SK-N-SH (cell line): Measurements from ENCODE around the gene GRB2. TPM values are rescaled to one million over a fixed set of nuclear protein-coding genes. Genes with fewer than 3 reads are reported as not detected.

Source experiments
- CTCF ChIA-PET: fragments of 300-600, 350-600 bp; formaldehyde crosslinking; extraction: SDS; loops from one replicate; lab custom pipeline; 2021; lab: Yijun Ruan, JAX
- POLR2A ChIA-PET: fragments of 350-600 bp; sonication (Branson Sonifier 250); formaldehyde crosslinking; extraction: SDS; loops from one replicate; lab custom pipeline; 2020; ENCODE audit warnings: antibody characterized with exemption, inconsistent platforms; lab: Yijun Ruan, JAX
- DNase-seq: peaks from one replicate; pipeline ENCODE4 v3.0.0; 2012
- H2AFZ ChIP-seq: fragments of 200-600 bp; sonication (generic); 2 replicates; pipeline ENCODE4 v1.8.1; 2016; ENCODE audit warnings: antibody characterized with exemption, mild to moderate bottlenecking, low read depth
- H3F3A ChIP-seq: fragments of 200-600 bp; sonication (generic); replicated peaks from 2 replicates; pipeline ENCODE3; 2016; ENCODE audit warnings: antibody characterized with exemption, mild to moderate bottlenecking; ENCODE audit not compliant: insufficient read depth
- H3K27ac ChIP-seq, 2 experiments: fragments of 200-500 bp in 1 of 2; fragments of 200-600 bp in 1 of 2; sonication (Bioruptor generic) in 1 of 2; sonication (generic), shearing (Covaris generic) in 1 of 2; 2 replicates each; pipeline versions ENCODE4 v1.5.1 to v1.6.1; 2014 to 2016; ENCODE audit warnings: low read depth in 2 of 2, inconsistent platforms in 1 of 2, low read length in 1 of 2, mild to moderate bottlenecking in 1 of 2, mixed read lengths in 1 of 2
- H3K27me3 ChIP-seq: fragments of 200-600 bp; sonication (generic), shearing (Covaris generic); 2 replicates; pipeline ENCODE4 v1.6.1; 2016; ENCODE audit warnings: mixed run types; ENCODE audit not compliant: insufficient read depth
- H3K36me3 ChIP-seq, 2 experiments: fragments of 200-500 bp in 1 of 2; fragments of 200-600 bp in 1 of 2; sonication (Bioruptor generic) in 1 of 2; sonication (generic) in 1 of 2; replicated peaks in 1 of 2; 2 replicates each; pipeline versions ENCODE3 to v1.5.1; 2014 to 2016; ENCODE audit warnings: low read length in 1 of 2, mild to moderate bottlenecking in 1 of 2; ENCODE audit not compliant: insufficient read depth in 2 of 2, control insufficient read depth in 1 of 2
- H3K4me1 ChIP-seq, 2 experiments: fragments of 200-500 bp in 1 of 2; fragments of 200-600 bp in 1 of 2; sonication (Bioruptor generic) in 1 of 2; sonication (generic), shearing (Covaris generic) in 1 of 2; 2 replicates each; pipeline versions ENCODE4 v1.5.1 to v1.6.1; 2014 to 2016; ENCODE audit warnings: low read depth in 1 of 2, low read length in 1 of 2, mixed run types in 1 of 2; ENCODE audit not compliant: insufficient read depth in 2 of 2, control insufficient read depth in 1 of 2
- H3K4me2 ChIP-seq: fragments of 200-600 bp; sonication (generic), shearing (Covaris generic); 2 replicates; pipeline ENCODE4 v1.6.1; 2017; ENCODE audit warnings: mixed run types
- H3K4me3 ChIP-seq, 2 experiments: fragments of 200-500 bp in 1 of 2; fragments of 200-600 bp in 1 of 2; sonication (Bioruptor generic) in 1 of 2; sonication (generic), shearing (Covaris generic) in 1 of 2; 2 replicates each; pipeline versions ENCODE4 v1.5.1 to v1.8.1; 2014 to 2016; ENCODE audit warnings: low read depth in 2 of 2, inconsistent platforms in 1 of 2, low read length in 1 of 2, mild to moderate bottlenecking in 1 of 2, mixed read lengths in 1 of 2, moderate library complexity in 1 of 2
- H3K79me2 ChIP-seq: fragments of 200-600 bp; sonication (generic); 2 replicates; pipeline ENCODE4 v1.8.1; 2017; ENCODE audit warnings: mild to moderate bottlenecking; ENCODE audit not compliant: insufficient read depth
- H3K9ac ChIP-seq: fragments of 200-600 bp; sonication (generic); 2 replicates; pipeline ENCODE4 v1.6.1; 2017; ENCODE audit warnings: mixed run types
- H3K9me2 ChIP-seq: fragments of 200-600 bp; sonication (generic); 2 replicates; pipeline ENCODE4 v1.6.1; 2017; ENCODE audit warnings: mixed run types
- H3K9me3 ChIP-seq: fragments of 200-600 bp; sonication (generic); 2 replicates; pipeline ENCODE4 v1.6.1; 2017; ENCODE audit warnings: mixed run types, mild to moderate bottlenecking, moderate library complexity
- H4K20me1 ChIP-seq: fragments of 200-600 bp; sonication (generic); 2 replicates; pipeline ENCODE4 v1.6.1; 2017; ENCODE audit warnings: mild to moderate bottlenecking, mixed run types; ENCODE audit not compliant: insufficient read depth
- FOXM1 ChIP-seq: IDR thresholded peaks from 2 replicates; pipeline ENCODE4 v1.4.0; 2012; ENCODE audit warnings: low read depth, mild to moderate bottlenecking
- GATA2 ChIP-seq: sonication (generic); formaldehyde crosslinking; IDR thresholded peaks from 2 replicates; pipeline ENCODE4 v1.5.0; 2020; ENCODE audit warnings: mild to moderate bottlenecking, missing genetic modification reagents
- MEF2A ChIP-seq: IDR thresholded peaks from 2 replicates; pipeline ENCODE4 v1.4.0; 2012; ENCODE audit warnings: low read depth, borderline replicate concordance
- MXI1 ChIP-seq: IDR thresholded peaks from 2 replicates; pipeline ENCODE4 v1.6.1; 2012; ENCODE audit warnings: mild to moderate bottlenecking, low read depth, low read length, improper control_type of control experiment
- NRF1 ChIP-seq: IDR thresholded peaks from 2 replicates; pipeline ENCODE4 v1.6.1; 2012; ENCODE audit warnings: low read depth, mild to moderate bottlenecking, low read length
- RCOR1 ChIP-seq: fragments of 150-350 bp; IDR thresholded peaks from 2 replicates; pipeline ENCODE4 v1.6.1; 2017; ENCODE audit warnings: antibody characterized with exemption, low read length
- RFX5 ChIP-seq: IDR thresholded peaks from 2 replicates; pipeline ENCODE4 v1.6.1; 2012; ENCODE audit warnings: mild to moderate bottlenecking, improper control_type of control experiment, low read length
- RXRA ChIP-seq: IDR thresholded peaks from 2 replicates; pipeline ENCODE4 v1.4.0; 2012; ENCODE audit warnings: low read depth, mild to moderate bottlenecking, borderline replicate concordance
- SIN3A ChIP-seq: IDR thresholded peaks from 2 replicates; pipeline ENCODE4 v1.6.1; 2012; ENCODE audit warnings: low read depth, mild to moderate bottlenecking, low read length, moderate library complexity, borderline replicate concordance
- TCF12 ChIP-seq: IDR thresholded peaks from 2 replicates; pipeline ENCODE4 v1.4.0; 2012
- TEAD4 ChIP-seq: IDR thresholded peaks from 2 replicates; pipeline ENCODE4 v1.4.0; 2012; ENCODE audit warnings: mild to moderate bottlenecking, borderline replicate concordance; ENCODE audit not compliant: insufficient read depth
- USF2 ChIP-seq: fragments of 150-350 bp; IDR thresholded peaks from 2 replicates; pipeline ENCODE4 v1.6.1; 2017; ENCODE audit warnings: antibody characterized with exemption, low read length, low read depth, borderline replicate concordance
- YY1 ChIP-seq: IDR thresholded peaks from 2 replicates; pipeline ENCODE4 v1.4.0; 2012; ENCODE audit warnings: low read depth, mild to moderate bottlenecking
- ZBTB33 ChIP-seq: IDR thresholded peaks from 2 replicates; pipeline ENCODE4 v1.4.0; 2012; ENCODE audit warnings: low read depth, borderline replicate concordance
- WGBS: methylation state at CpG from one replicate; pipeline ENCODE4 v1.1.6; 2017; ENCODE audit warnings: low lambda C conversion rate; 5-methylcytosine and 5-hydroxymethylcytosine counted together
- polyA plus RNA-seq, 3 experiments: library from polyadenylated mRNA; depleted of rRNA; stranded (reverse); fragments of >200 nt; gene quantifications; 2 replicates each; pipeline ENCODE4 v1.2.3, GENCODE V29; 2012

Gene GRB2
- polyA plus RNA-seq, 1 of the 3 experiments (the other 2 are of a cell fraction), result 89.6 TPM

GRCh38 chr17:75428543-75429469 is 23.3 kb upstream of the GRB2 start:
- WGBS, result 72% methylated on average over 17 of the region's 17 CpGs
- Histone ChIP-seq H4K20me1 (no peaks in the 10 kb centered on the region), H3K4me3 (no peak overlapping the region), H3K9me2 (no peaks in the 10 kb centered on the region), H3K27ac (peak overlapping the region in 1 of 2 experiments; percentile 50; a peak in 2 of 4 replicates), H3K27me3 (no peaks in the 10 kb centered on the region), H3K9me3 (no peaks in the 10 kb centered on the region), H2AFZ (peak overlapping the region; percentile 42; the same call in 1 of the 2 replicates), H3K4me2 (0 out of 2 replicates have a peak overlapping the region, but pooled peaks have one; percentile 2), H3K4me1 (no peaks in the 10 kb centered on the region; a peak in 1 of 4 replicates), H3K9ac (peak overlapping the region; percentile 17; the same call in 1 of the 2 replicates), H3F3A (peaks cover 5% of the 10 kb centered on the region), H3K36me3 (no peaks in the 10 kb centered on the region), H3K79me2 (no peaks in the 10 kb centered on the region)
- no peak for DNase-seq
- ChIA-PET POLR2A (no interaction called here), CTCF (interaction anchor here (0.6 to 4.6 kb wide), 17 partner anchors 11 to 325 kb away, joined by 3 to 26 read pairs (median 5); partner anchors contain the start of genes SMIM5, TMEM94 and TSEN54)
- TF ChIP-seq TCF12, result no peak
- no peak for TF ChIP-seq MEF2A
- TF ChIP-seq NRF1, result no peak
- TF ChIP-seq GATA2, result no peak

- H3F3A ChIP-seq, result no peaks in the 10 kb centered on the region
- no peak overlapping the region for H3K4me3 ChIP-seq
- ChIA-PET CTCF (interaction anchor here (0.7 to 4.1 kb wide), 10 partner anchors 8 to 179 kb away, joined by 3 to 19 read pairs (median 3); partner anchors contain the start of gene MIF4GD), POLR2A (no interaction called here)
- WGBS, result 48% methylated on average over 5 of the region's 5 CpGs
- peak overlapping the region; percentile 17; the same call in 1 of the 2 replicates for H2AFZ ChIP-seq
- no peak overlapping the region for H3K4me2 ChIP-seq
- no peaks in the 10 kb centered on the region for H4K20me1 ChIP-seq
- no peak for DNase-seq
- TF ChIP-seq NRF1, result no peak
- TF ChIP-seq, all 33 proteins: peak for 0
- Histone ChIP-seq H3K9ac (no peak overlapping the region), H3K9me3 (no peaks in the 10 kb centered on the region), H3K4me1 (no peaks in the 10 kb centered on the region), H3K27me3 (peaks cover 22% of the 10 kb centered on the region), H3K79me2 (no peaks in the 10 kb centered on the region), H3K9me2 (no peaks in the 10 kb centered on the region), H3K27ac (no peak overlapping the region), H3K36me3 (no peaks in the 10 kb centered on the region)
Observed at GRCh38 chr17:75418531-75418930, 13.1 kb upstream of the GRB2 start.

DNA sequence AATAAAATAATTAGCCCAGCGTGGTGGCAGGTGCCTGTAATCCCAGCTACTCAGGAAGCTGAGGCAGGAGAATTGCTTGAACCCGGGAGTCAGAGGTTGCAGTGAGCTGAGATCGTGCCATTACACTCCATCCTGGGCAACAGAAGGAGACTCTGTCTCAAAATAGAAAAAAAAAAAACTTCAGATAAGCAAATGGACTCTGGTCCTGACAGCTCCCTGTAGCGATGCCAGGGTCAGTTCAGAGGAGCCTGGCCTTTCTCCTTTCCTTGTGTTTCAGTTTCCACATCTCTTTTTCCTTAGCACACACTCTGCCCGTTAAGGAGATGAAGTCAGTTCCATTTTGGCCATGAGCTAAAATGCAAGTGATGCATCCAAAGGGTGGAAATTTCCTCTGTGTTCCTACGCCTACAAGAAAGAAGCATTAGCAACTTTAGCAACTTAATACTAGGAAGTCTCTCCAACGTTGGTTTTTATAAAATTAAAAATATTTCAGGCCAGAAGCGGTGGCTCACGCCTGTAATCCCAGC is 11.6 kb upstream of the GRB2 start:
- Histone ChIP-seq H3K4me2 (no peak overlapping the region), H3K27me3 (peaks cover 22% of the 10 kb centered on the region), H3K9me2 (no peaks in the 10 kb centered on the region), H3K4me3 (no peak overlapping the region), H3F3A (peaks cover 6% of the 10 kb centered on the region), H3K4me1 (no peaks in the 10 kb centered on the region), H2AFZ (no peak overlapping the region), H3K9me3 (no peaks in the 10 kb centered on the region), H4K20me1 (no peaks in the 10 kb centered on the region), H3K36me3 (no peaks in the 10 kb centered on the region), H3K79me2 (no peaks in the 10 kb centered on the region), H3K27ac (no peak overlapping the region), H3K9ac (no peak overlapping the region)
- no peak for DNase-seq
- ChIA-PET CTCF (interaction anchor here (1.0 to 4.1 kb wide), 6 partner anchors 12 to 333 kb away, joined by 3 to 19 read pairs (median 4); partner anchors contain the start of gene TSEN54), POLR2A (no interaction called here)
- 49% methylated on average over 9 of the region's 9 CpGs for WGBS
- TF ChIP-seq TCF12 (no peak), YY1 (no peak), MXI1 (no peak), USF2 (no peak), FOXM1 (no peak), SIN3A (no peak), ZBTB33 (no peak), MEF2A (no peak), RCOR1 (no peak), RXRA (no peak), TEAD4 (no peak), RFX5 (no peak)
